Stimulated activated CD8-positive, alpha-beta memory T cell treated with anti-CD3 and anti-CD28 coated beads, Interleukin-4, amount 100 ng/mL, for 4 hours (primary cell): Measurements from ENCODE around the gene HACL1.

ENCODE experiments used
- DNase-seq, 2 donors: peaks; one replicate each; pipeline ENCODE4 v3.0.0-alpha.2; 2020; ENCODE audit warnings: low read depth in 2 of 2, low spot score in 1 of 2

HACL1 gene

DNA sequence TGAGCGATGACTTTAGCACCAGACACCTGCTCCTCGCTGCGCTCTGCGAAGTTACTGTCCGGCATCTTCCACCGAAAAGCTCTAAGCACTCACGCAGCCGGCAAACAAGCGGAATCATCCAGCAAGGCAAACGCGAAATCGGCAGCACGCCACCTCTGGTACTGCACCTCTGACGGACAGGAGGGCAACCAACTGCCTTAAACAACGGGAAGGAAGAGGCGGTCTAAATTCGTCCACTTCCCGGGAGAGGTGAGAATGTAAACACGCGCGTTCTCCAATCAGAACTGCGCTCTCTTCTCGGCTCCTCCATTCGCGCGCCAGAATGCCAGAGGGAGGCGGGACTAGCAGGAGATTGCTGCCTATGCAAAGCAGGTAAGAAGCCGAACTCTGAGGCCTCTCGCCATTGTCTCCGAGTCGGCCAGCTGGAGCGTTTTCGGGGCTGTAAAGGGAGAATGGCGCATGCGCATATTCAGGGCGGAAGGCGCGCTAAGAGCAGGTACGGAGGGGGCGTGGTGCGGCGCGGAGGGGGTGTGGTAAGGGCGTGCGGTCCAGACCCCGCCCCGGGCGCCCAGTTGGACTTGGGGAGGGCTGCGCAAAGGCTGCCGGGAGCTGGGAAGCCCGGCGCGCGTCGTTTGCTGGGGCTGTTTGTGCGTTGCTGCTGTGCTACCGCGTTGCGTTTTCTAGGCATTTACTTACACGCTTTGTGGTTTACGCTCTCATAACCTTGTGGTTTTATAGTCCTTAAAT lies at the start of gene HACL1, which contains the start of gene BTD:
Gene HACL1 (minus strand): TSS at position 171 of the 747 bp plus-strand sequence. CDS start 106 bp downstream, at position 65.
Gene BTD (plus strand): TSS at position 347 of the 747 bp plus-strand sequence. CDS start 33,695 bp downstream, outside the sequence.
- peak; percentile 94 to 97 for DNase-seq

DNA sequence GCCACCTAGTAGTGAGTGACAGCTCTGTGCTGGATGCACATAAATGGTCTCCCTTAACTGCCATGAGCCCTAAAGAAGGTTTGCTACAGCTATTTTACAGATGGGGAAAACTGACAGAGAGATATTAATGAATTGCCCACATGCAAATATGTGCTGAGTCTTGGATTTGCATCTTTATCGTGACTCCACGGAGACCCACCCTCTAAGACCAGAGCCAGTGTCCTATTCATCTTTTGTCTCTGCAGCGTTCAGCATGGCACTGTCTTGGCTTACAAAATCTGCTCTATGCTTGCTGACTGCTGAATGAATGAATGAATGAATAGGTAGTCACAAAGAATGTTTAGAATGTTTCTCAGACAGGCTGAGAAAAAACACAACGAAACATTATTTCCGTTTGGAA lies 48.5 kb upstream of the HACL1 start:
- no peak for DNase-seq

DNA sequence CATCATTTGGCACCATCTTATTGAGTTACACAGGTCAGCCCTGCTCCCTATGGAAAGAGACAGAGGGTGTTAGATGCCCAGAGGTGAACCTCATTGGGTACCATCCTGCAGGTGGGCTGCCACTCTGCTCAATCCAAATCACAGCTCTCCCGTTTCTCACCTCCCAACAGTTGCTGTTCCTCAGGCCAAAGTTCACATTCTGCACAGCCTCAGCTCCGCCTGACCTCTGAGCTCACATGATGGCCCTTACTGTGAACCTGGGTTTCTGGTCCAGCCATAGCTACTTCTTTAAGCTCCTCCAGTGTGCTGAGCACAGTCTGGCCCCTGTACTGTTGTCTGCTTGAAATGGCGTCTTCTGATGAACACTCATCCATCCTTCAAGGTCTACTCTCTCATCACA lies 48.0 kb upstream of the HACL1 start:
- no peak for DNase-seq

DNA sequence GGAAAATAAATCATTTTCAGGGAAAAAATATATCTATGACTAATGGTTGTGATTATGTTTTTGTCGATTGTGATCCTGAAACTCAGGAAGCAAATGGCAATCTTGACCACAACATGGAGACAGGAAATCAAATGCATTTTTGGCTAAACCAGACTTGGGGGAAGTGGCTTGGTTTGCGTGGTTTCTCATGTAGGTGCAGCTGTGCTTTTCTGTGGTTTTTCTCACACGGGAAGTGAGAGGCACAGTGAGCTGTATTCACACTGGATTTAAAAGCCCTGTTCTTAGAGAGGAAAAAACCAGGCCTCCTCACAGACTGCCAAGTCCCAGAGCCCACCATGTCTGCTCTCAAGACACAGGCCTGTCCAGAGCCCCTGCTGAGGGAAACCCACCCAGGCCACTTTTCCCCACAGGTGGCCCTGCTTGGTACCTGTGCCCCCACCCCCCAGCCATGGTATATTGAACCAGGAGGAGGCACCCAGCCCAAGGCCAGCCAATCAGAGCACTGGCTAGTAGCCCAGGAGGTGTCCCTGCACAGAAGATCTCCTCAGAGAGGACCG lies 46.3 kb upstream of the HACL1 start:
- DNase-seq = peak in 1 of 2 donors; percentile 24

DNA sequence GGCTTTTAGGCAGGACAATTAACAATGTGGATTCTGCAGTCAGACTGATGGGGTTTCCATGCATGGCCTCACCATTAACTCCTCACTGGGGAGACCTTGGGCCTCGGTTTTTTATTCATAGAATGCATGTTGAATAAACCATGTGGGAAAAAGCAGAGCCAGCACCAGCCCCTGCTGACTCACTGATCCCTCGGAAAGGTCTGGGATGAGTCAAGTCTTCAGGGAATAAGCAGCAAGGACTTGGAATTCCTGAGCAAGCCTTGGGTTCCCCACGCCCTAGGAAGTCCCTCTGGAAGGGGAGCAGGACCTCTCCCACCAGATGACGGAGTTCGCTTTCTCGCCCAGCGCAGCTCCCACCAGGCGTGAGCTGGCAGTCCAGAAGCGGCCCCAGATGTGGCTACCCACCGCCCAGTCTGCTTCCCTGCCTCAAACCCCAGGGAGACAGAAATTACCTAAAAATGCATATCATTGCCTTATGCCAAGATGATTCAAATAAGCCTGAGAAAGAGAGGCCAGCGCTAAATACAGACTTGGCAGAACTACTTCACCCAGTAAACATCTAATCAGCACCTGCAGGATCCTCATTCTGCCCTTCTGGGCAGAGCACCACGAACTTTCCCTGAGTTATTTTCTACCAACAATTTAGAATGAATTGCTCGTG lies 45.6 kb upstream of the HACL1 start:
- DNase-seq = no peak

DNA sequence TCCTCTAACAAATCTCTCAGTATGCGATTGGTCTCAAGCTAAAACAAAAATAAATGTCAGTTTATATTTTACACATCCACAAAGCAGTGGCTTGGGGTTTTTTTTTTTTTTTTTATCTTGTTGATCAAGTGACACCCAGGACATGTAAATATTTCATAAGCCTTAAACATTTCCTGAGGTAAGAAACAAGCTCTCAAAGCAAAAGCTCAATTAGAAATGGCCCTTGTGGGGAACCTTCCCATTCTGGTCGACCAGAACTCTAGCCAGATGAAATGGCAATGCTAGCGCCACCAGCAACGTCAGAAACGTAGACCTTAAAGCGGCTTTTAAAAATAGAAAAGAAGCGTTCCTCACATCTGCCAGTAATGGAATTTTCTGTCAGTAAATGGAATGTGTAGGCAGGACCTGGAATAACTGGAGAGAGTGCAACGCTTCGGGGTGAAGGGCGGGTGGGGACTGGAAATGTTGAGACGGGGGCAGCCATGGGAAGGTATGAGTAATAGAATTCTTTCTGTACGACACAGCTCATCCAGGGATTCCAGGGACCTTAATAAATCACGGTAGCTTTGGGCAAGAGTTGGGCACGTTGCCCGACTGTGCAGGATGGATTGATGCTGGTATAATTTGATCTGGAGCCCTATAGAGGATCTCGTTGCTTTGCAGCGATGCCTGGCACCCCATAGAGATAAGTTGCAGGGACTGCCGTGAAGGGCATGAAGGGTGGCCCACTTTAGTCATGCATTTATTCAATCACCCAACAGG lies 44.6 kb upstream of the HACL1 start:
- DNase-seq = no peak

DNA sequence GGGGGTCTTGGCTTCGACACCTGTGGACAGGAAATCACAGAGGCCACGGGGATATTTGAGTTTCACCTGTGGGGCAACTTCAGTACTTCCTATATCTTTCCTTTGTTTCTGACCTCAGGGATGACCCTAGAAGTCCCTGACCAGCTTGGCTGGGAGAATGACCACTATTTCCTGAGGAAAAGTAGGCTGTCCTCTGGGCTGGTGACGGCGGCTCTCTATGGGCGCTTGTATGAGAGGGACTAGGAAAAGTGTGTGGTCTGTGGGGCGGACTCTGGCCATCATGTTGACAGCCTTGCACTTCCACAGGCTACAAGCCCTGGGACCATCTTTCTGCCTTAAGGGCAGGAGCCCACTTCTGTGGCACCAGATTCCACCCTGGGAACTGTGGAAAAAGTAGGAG lies 43.9 kb upstream of the HACL1 start:
- no peak for DNase-seq

DNA sequence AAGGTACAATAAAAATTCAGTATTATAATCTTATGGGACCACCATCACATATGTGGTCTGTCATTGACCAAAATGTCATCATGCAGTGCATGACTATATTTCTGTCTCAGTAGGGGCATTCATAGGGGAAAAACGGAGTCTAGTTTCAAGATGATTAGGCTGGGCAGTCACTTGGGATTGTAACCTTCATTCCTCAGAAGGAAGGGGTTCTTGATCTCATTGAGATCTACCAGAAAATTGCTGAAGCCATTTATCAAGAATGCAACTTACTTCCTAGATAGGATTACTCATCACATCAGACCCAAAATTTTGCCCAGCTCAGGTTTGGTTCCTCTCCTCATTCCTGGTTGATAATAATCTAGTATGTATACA lies 37.5 kb upstream of the HACL1 start:
- no peak for DNase-seq

DNA sequence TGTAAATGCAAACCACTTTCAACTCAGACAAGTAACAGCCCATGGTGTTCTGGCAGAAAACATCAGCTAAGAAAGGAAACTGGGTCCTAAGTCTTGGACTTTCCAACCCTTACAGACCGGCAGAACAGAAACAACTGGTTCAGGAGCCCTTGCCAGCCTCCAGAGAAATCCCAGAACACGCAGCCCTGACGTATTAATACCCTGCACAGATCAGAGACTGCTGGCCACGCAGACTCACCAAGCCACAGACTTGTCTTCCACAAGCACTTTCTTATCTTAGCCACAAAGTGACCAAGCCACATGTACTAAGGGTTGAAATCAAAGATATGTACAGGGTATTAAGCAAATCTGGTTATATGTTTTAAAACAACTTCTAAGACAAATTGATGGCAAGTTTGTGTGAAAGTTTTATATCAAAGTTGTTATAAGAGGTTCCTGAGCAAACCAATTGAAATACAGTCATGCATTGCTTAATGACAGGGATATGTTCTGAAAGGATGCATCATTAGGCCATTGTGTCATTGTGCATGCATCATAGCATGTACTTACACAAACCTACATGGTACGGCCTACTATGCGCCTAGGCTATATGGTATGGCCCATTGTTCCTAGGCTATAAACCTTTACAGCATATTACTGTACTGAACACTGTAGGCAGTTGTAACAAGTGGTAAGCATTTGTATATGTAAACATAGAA lies 37.0 kb upstream of the HACL1 start:
- DNase-seq = no peak

DNA sequence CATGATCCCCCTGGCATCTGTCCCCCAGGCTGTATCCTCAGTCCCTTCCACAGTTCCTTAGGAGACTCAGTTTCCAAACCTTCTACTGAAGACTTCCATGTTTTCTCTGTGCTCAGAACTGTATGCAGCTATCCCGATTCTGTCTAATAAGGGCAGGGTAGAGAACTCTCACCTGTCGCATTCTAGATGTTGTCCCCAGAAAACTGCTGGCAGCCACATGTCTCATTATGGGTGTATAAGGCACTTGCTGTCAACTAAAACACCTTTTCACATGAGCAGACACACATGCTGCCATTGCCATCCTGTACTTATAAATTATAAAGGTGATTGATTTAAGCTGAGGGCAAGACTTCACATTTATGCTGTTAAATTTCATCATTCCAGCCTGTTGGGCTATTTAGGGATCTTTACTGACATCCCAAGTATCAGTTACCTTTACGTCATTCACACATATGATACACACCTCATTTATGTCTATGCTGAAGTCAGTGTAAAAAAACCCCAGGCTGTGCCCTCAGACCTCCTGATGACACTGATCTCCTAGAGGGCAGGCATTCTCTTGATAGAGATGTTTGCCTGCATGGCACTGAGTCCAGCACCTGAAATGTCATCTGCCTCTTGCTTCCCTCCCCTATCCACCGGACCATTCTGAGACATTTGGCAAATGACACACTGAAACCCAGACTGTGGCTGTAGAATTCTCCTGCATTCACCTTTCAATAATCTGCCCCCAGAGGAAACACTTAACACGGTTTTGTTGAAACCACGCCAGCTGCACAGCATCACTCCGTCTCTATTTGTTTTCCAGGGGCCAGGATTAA lies 36.0 kb upstream of the HACL1 start:
- no peak for DNase-seq

DNA sequence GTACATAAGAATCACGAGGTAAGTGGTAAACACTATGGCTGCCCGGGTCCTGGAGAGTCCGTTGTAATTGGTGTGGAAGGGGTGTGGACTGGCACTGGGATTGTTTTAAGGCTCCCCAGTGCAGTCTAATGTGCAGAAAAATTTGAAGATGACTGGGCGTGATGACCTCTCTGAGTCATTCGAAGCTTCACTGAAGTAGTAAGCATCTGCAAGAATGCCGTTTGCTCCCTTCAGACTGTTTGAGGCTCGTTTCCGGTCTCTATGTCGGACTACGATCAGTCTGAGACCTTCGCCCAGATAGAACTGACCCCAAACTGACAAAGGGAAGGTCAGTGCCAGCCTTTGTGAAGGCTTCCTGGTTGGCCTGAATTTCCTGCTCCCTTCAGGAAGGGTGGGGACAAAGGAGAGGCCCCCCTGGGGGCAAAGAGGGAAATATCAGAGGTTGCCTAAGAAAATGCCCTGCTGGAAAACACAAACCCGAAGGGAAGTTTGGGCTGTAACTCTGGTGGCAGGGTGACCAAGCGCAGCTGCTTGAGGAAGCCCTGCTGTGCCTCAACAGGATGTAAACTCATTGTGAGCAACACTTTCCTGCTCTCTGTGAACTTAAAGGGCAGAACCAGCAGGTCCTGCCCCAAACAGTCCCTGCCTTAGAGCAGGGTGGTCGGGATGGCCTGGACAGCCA lies 34.8 kb upstream of the HACL1 start:
- no peak for DNase-seq

DNA sequence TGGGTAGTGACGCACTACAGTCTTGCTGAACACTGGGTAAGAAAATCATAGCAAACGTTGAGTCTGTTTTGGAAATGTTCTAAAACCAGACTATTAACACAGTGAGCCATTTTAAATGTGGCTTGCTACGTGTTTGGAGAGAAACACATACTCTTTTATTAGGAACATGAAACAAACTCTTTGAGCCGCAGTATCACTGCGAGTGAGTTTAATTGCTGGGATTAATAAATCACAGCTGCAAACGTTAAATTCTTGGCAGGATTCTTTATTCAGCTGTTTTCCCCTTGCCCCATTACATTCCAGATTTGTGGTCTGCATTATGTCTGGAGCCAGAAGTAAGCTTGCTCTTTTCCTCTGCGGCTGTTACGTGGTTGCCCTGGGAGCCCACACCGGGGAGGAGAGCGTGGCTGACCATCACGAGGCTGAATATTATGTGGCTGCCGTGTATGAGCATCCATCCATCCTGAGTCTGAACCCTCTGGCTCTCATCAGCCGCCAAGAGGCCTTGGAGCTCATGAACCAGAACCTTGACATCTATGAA lies 33.8 kb upstream of the HACL1 start:
- DNase-seq = no peak

DNA sequence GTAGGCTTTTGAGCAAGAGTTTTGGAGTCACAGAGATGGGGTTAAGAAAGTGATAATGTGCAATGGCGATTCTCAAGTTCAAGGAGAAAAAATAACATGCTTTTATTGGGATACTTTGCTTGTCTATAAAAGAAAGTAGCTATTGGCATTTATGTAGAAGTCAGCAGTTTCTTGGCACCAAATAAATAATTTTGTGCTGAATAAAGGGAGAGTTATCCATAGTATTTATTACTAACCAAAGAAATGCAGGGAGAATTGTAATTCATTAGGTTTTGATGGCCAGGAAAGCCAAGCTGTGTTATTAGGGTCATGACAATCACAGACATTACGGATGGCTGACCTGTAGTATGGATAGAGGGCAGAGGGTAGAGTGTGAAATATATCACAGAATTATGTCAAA lies 33.3 kb upstream of the HACL1 start:
- DNase-seq = no peak

DNA sequence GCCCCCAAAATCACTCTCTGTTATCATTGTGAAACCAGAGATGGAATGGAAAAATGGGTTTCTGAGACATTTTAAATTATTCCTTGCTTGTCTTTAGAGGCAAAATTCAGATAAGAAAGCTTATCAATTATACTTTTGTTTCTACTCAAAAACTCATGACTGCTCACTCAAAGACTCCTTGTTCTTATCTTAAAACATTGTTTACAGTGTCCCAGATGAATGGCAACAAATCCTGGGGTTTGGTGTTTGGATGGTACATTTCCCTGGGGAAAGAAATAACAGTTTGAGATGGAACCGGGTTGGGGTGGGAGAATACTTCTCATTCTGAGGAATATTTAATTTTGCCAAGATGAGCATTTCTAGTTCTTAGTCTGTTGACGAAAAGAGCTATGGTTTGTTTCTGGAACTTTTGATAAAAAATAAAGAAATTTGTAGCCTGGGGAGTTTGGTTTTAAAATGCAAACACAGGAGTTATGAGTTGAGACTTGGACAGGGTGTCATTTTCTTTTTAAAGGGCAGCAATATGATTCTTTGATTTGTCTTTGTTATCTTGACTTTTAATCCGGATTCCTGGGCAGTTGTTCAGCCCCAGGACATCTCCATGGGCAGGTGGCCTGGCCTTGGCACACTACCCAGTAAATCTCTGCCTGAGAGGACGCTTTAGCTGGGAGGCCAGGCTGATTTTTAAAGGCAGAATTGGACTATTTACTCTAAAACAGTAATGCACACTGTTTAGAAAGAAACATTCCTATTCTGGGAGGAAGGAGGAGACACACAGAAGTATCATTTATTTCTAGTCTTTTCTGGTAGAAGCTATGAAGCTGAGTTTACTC lies 32.6 kb upstream of the HACL1 start:
- DNase-seq = no peak

DNA sequence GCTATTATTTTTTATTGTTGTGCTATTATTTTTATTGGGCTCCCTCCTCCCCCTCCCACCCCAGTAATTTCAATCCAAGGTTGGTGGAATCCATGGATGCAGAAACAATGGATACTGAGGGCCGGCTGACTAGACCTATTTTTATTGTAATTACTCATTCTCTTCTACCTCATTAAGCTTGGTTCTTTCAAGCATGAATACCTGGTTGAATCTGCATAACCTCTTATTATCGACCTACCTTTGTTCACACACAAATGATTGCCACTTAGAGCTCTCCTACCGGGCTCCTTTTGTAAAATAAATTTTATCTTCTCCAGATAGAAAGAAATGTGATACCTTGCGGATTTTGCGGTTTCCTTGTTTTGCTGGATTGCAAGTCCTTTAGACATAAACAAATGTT lies 31.8 kb upstream of the HACL1 start:
- DNase-seq = no peak

DNA sequence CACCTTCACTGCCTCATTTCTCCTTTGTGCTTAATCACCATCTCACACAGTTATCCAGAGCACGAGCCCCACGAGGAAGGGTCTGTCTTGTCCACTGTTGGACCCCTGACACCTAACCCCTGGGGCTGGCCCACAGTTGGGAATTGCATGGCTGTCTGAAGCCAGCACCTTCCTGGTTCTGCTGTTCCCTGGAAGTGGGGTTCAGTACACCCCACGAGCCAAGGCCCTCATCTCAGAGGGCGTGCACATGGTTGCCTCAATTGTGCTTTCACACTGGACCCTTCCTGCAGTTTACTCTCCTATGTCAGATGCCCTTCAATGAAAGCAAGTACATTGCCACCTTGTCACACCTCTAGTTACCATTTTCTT lies 30.8 kb upstream of the HACL1 start:
- no peak for DNase-seq

DNA sequence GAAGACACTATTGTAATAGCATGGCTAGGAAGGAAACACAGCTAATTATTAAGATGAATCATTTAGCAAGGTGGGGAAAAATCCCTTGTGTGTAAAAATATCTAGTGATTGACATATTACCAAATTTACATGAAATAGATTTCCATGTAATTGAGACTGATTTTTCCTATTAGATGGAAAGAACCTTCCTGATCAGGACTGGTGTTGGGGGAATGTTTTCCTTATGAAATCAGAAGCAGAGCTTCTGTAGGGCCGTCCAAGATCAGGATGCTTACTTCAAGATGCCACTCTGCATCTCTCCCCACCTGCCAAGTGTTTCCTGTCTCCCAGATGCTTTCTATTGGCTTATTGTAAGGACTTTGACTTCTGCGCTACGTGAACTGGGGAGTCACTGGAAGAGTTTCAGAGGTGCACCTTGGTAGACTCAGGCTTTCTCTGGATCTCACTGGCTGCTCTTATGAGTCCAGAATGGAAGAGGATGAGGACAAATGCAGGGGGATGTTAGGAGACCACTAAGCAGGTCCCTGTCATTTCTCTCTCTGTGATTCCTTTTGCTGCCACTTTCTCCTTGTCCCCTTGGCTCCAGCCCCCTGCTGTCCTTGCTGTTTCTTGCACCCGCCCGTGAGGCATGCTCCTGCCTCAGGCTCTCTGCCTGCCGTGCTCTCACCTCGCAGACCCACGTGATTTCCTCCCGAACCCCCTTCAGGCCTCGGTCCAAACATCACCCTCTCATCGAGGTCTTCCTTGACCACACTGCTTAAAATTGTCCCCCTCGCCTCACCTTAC lies 30.2 kb upstream of the HACL1 start:
- DNase-seq = no peak
